Progenitor cell of endocrine pancreas (in vitro differentiated cells): ENCODE measurements around the gene ADAMTS17. TPM values are rescaled to one million over a fixed set of nuclear protein-coding genes. Genes with fewer than 3 reads are reported as not detected.

Experiments used
- DNase-seq: peaks from one replicate; pipeline ENCODE4 v3.0.0; 2021; ENCODE audit warnings: low spot score; ENCODE audit not compliant: unreplicated experiment
- H3K27ac Mint-ChIP-seq: 2 replicates; pipeline ENCODE4 v1.8.0; 2021; ENCODE audit warnings: mild to moderate bottlenecking, moderate library complexity, mixed read lengths
- H3K27me3 Mint-ChIP-seq: 2 replicates; pipeline ENCODE4 v1.8.0; 2021; ENCODE audit warnings: mixed read lengths
- H3K36me3 Mint-ChIP-seq: 2 replicates; pipeline ENCODE4 v1.8.0; 2022; ENCODE audit warnings: mixed read lengths; ENCODE audit not compliant: insufficient read depth
- H3K4me1 Mint-ChIP-seq: 2 replicates; pipeline ENCODE4 v1.8.0; 2021; ENCODE audit warnings: low read depth, mixed read lengths
- H3K4me3 Mint-ChIP-seq: 2 replicates; pipeline ENCODE4 v1.8.0; 2021; ENCODE audit warnings: low read depth, mild to moderate bottlenecking, moderate library complexity, mixed read lengths
- H3K9me3 Mint-ChIP-seq: 2 replicates; pipeline ENCODE4 v1.8.0; 2021; ENCODE audit warnings: low read depth, mixed read lengths
- CTCF ChIP-seq: fragments of 200-600 bp; sonication (generic); IDR thresholded peaks from one replicate; pipeline ENCODE4 v1.5.0; 2021; ENCODE audit warnings: antibody characterized with exemption, mild to moderate bottlenecking; ENCODE audit not compliant: unreplicated experiment
- total RNA-seq: library from RNA; stranded (reverse); gene quantifications from 2 replicates; pipeline ENCODE4 v1.2.1, GENCODE V29; 2021

Gene ADAMTS17
- total RNA-seq, 1 donor from 2014 or later = 3.5 TPM

- DNase-seq = no peak
- H3K27ac Mint-ChIP-seq = no peak overlapping the region
- H3K9me3 Mint-ChIP-seq = no peaks in the 10 kb centered on the region
- H3K27me3 Mint-ChIP-seq = peaks cover 43% of the 10 kb centered on the region
- TF ChIP-seq CTCF = no peak
- H3K4me1 Mint-ChIP-seq = peaks cover 9% of the 10 kb centered on the region
- no peak overlapping the region for H3K4me3 Mint-ChIP-seq
- H3K36me3 Mint-ChIP-seq = no peaks in the 10 kb centered on the region
Measured at GRCh38 chr15:100053474-100054121, 288.2 kb downstream of the ADAMTS17 start.

GRCh38 chr15:100052716-100053473, 288.9 kb downstream of the ADAMTS17 start:
- Mint-ChIP-seq H3K27me3 (peaks cover 39% of the 10 kb centered on the region), H3K36me3 (no peaks in the 10 kb centered on the region), H3K9me3 (no peaks in the 10 kb centered on the region), H3K4me1 (peaks cover 9% of the 10 kb centered on the region), H3K4me3 (no peak overlapping the region), H3K27ac (no peak overlapping the region)
- no peak for TF ChIP-seq CTCF
- no peak for DNase-seq

GRCh38 chr15:100050877-100051786, 290.6 kb downstream of the ADAMTS17 start:
- Mint-ChIP-seq H3K9me3 (peaks cover 6% of the 10 kb centered on the region), H3K4me3 (no peak overlapping the region), H3K27ac (no peak overlapping the region), H3K36me3 (peaks cover 3% of the 10 kb centered on the region), H3K27me3 (peaks cover 31% of the 10 kb centered on the region), H3K4me1 (peaks cover 9% of the 10 kb centered on the region)
- TF ChIP-seq CTCF = no peak
- DNase-seq = no peak

- H3K27ac Mint-ChIP-seq = no peak overlapping the region
- H3K36me3 Mint-ChIP-seq = peaks cover 3% of the 10 kb centered on the region
- no peak for TF ChIP-seq CTCF
- H3K4me1 Mint-ChIP-seq = peaks cover 9% of the 10 kb centered on the region
- H3K9me3 Mint-ChIP-seq = peaks cover 6% of the 10 kb centered on the region
- no peak overlapping the region for H3K4me3 Mint-ChIP-seq
- peaks cover 26% of the 10 kb centered on the region for H3K27me3 Mint-ChIP-seq
- no peak for DNase-seq
Measured at GRCh38 chr15:100049936-100050876, 291.6 kb downstream of the ADAMTS17 start.
